ENCODE measurements around the gene GINS2.

Gene GINS2

GRCh38 chr16:85637808-85638647, 50.7 kb downstream of the GINS2 start:
- no peak for DNase-seq

GRCh38 chr16:85637061-85637807, 51.5 kb downstream of the GINS2 start:
- DNase-seq: no peak

- DNase-seq: no peak
Measured at GRCh38 chr16:85636234-85636812, 52.4 kb downstream of the GINS2 start.

GRCh38 chr16:85635545-85636140, 53.1 kb downstream of the GINS2 start:
- DNase-seq: no peak

- DNase-seq: no peak
Measured at GRCh38 chr16:85634747-85635544, 53.8 kb downstream of the GINS2 start.

GRCh38 chr16:85633888-85634287, 54.9 kb downstream of the GINS2 start:
- DNase-seq: no peak

GRCh38 chr16:85633438-85633743, 55.4 kb downstream of the GINS2 start:
- no peak for DNase-seq

GRCh38 chr16:85632709-85633437, 55.9 kb downstream of the GINS2 start:
- DNase-seq: no peak

GRCh38 chr16:85631802-85632393, 56.9 kb downstream of the GINS2 start:
- no peak for DNase-seq

- DNase-seq: no peak
Measured at GRCh38 chr16:85631230-85631629, 57.5 kb downstream of the GINS2 start.

GRCh38 chr16:85629853-85630252, 58.9 kb downstream of the GINS2 start:
- no peak for DNase-seq

- DNase-seq: no peak
Measured at GRCh38 chr16:85629326-85629725, 59.4 kb downstream of the GINS2 start.

GRCh38 chr16:85628645-85629044, 60.1 kb downstream of the GINS2 start:
- DNase-seq: no peak

GRCh38 chr16:85628265-85628556, 60.5 kb downstream of the GINS2 start:
- DNase-seq: no peak

- no peak for DNase-seq
Measured at GRCh38 chr16:85627526-85628264, 61.1 kb downstream of the GINS2 start.

- no peak for DNase-seq
Measured at GRCh38 chr16:85627089-85627488, 61.7 kb downstream of the GINS2 start.

Data from inflammatory macrophage treated with lipopolysaccharide for 1 hour (primary cell).